NCI-H446 treated with DMSO at 0.1 percent for 48 hours (cell line): ENCODE measurements around the gene NTN3.
A peak's percentile ranks its signal among the peaks of the same experiment; 100 is the strongest.

ENCODE experiments used
- DNase-seq: peaks from one replicate; lab custom pipeline; 2025; lab: John Stamatoyannopoulos, UW

NTN3 gene

DNA sequence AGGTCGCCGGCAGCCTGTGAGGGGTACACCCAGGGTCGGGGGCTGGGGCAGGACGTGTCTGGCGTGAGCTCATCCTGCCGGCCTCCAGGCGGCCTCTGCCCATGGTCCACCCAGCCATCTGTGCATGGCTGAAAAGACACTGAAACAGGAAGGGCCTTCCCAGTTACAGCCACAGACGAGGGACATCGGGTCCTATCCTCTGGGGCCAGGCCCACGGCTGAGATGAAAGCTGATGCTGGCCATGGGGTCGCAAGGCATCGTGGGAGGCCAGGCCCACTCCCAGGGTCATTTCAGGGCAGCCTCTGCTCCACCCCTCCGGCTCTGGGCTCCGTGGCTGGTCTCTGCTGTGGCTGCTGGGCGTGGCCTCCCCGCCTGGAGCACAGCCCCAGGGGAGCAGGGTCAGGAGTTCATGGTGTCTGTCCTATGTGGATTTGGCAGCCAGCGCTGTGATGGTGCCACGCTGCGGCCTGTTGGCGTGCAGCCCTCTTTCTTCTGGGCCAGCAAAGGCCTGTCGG is 26.1 kb downstream of the NTN3 start:
- DNase-seq: peak; percentile 18

GRCh38 chr16:2497695-2498484 is 26.8 kb downstream of the NTN3 start:
- peak; percentile 5 for DNase-seq

- peak; percentile 69 for DNase-seq
These were observed 27.6 kb downstream of the NTN3 start for GRCh38 chr16:2498531-2499253.

DNA sequence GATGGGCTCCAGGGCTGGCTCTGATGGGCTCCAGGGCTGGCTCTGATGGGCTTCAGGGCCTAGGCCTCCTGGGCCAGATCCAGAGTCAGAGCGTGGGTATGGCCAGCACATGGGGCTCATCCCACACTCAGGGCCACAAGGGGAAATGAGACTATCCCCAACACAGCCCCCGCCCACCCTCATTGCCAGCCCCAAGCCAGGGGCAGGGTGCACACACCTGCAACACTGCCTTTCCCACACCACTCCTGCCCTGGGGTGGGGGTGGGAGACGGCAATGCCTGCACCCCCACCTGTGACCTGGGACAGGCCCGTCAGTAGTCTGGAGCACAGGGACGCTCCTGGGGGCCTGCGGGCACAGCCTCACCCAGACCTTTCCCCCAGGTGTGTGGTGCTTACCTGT is 28.4 kb downstream of the NTN3 start:
- no peak for DNase-seq

DNA sequence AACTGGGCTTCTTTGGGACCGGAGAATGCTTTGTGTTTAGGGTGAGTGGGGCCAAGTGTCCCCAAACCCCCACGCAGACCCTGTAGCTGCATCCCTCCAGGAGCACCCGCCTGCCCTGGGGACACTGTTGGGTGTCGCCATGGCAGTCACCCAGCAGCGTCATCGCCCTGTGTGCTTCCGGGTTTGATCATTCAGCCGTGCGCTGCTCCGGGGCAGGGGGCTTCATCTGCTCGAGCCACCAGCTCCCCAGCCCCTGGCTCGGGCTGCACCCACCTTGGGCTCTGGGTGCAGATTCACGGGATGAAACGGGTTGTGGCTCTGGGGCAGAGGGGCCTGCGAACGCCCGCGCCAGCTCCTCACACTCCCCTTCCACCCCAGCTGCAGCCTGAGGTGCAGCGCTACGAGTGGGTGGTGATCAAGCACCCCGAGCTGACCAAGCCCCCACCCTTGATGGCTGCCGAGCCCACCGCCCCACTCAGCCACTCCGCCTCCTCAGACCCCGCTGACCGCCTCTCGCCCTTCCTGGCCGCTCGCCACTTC is 28.9 kb downstream of the NTN3 start:
- DNase-seq: no peak

DNA sequence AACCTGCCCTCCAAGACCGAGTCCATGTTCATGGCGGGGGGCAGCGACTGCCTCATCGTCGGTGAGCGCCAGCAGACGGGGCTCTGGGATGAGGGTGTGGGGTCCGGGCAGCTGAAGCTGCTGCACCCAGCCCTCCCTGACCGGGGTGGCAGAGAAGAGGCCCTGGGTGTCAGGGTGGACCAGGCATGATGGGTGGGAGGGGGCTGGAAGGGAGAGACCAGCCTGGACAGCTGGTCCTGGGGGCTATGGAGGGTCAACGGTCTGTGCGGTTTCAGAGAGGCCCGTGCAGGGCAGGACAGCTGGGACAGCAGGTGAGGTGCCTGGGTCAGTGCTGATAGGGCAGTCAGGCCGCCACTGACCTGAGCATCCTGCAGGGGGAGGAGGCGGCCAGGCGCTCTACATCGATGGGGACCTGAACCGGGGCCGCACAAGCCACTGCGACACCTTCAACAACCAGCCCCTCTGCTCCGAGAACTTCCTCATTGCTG is 29.4 kb downstream of the NTN3 start:
- DNase-seq: no peak

DNA sequence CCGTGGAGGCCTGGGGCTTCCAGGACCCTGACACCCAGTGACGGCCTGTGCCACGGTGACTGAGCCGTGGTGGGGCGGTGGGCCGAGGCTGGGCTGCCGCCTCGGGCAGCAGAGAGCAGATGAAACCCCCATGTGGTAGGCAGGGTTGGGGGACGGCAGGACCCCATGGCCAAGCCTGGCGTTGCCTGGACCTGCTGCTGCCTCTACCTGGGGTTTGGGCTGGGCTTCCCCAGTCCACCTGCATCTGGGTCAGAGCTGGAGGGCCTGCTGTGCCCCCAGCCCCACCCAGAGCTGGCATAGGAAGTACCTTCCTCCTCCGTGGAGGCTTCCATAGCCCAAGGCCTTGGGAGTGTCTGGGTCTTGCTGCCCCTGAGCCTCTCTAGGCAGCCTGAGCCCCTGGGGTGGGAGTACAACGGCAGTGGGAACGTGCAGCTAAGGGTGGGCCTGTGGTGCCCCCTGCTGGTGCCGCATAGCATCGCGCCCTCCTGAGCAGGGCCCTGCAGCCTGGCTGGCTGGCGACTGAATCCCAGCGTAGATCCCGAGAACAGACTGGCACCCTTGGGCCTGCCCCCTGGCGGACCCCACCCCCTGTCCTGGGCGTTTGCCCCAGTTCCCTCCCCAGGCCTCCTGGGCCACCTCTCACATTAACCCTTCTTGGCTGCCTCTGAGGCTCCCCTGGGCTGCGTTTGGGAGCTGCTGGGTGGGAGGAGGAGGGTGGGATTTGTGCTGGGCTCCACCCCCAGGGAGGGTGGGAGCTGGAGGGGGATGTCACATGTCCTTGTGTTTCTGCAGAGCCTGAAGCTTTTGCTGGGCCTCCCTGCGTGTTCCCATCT is 30.0 kb downstream of the NTN3 start:
- peak; percentile 64 for DNase-seq

- DNase-seq: no peak
These were observed 31.1 kb downstream of the NTN3 start for GRCh38 chr16:2501946-2502895.

GRCh38 chr16:2505695-2506094 is 34.6 kb downstream of the NTN3 start:
- DNase-seq: no peak

DNA sequence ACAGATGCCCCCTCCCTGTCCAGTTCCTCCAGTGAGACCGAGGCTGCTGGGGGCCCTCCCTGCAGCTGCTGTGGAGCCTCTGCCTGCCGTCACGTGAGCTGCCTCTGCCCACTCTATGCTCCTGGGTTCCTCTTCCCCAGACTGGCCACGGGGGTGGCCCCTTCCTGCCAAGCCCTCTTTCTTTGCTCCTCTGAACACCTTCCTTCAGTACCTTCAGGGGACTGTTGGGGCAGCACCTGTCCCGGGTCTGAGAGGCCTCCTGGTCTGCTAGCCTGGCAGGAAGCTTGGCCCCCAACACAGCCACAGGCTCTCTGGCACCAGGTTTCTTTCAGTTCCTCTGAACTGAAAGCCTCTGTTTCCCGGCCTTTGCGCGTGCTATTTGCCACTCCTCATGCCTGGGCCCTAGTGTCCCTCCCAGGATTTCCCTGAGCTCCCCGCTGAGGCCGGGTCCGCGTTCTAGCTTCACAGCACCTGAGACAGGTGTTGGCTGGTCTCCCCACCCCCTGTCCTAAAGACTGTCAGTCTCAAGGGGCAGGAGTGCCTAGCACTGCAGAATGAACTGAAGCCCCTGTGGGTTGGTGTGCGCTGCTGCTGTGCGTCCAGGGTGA is 36.1 kb downstream of the NTN3 start:
- DNase-seq: no peak

- no peak for DNase-seq
These were observed 36.6 kb downstream of the NTN3 start for GRCh38 chr16:2507665-2508064.

- no peak for DNase-seq
These were observed 37.8 kb downstream of the NTN3 start for GRCh38 chr16:2508722-2509400.

DNA sequence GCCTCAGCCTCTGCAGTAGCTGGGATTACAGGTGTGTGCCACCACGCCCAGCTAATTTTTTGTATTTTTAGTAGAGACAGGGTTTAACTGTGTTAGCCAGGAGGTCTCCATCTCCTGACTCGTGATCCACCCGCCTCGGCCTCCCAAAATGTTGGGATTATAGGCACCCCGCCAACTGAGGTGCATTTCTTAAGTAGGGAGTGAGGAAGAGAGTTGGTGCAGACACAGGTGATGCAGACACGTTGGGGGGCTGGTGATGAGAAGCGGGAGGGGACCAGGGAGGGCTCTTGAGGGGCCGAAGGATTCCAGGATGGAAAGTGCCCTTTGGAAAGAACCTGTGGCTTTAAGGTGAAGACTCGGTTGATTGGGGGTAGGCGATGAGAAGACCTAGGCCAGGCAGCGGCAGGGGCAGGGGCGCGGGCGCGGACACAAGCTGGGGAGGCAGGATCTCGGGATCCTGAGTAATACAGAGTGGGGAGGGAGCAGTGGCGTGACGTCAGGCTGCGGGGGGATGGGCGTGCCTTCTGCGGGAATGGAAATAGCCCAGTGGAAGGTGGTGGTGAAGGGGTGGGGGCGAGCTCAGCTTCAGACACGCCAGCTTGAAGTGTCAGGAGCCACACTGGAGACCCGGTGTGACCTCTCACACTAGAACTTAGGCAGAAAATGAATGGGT is 40.2 kb downstream of the NTN3 start:
- no peak for DNase-seq

DNA sequence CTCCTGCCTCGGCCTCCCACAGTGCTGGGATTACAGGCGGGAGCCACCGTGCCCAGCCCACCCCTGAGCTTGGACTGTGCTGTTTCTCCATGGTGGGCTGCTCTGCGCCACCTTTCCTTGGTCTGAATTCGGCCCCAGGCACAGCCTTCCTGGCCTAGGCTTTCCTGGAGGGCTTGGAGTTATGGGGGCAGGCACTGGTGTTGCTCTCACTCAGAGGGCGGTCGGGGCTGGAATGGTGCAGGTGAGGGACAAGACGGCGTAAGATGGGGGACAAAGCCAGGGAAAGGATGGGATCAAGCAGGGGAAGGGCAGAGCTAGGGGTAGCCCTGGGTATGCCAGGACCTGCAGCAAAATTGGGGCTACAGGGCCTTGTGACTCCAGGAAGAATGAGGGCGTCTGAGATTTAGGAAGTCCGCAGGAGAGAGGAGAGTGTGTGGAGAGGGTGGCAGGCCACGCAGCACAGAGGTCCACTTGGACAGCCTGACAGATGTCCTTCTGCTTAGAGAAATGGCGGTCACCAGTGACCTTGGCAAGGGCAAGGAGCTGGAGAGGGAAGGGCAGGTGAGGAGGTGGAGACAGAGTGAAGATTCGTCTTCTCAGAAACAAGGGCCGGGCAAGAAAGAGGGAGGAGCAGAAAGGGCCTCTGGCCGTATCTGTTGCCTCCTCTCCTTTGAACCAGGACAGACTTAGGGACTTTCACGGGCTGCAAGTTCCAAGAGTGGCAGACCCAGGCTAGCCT is 41.1 kb downstream of the NTN3 start:
- DNase-seq: no peak

GRCh38 chr16:2512735-2513404 is 41.8 kb downstream of the NTN3 start:
- DNase-seq: no peak

DNA sequence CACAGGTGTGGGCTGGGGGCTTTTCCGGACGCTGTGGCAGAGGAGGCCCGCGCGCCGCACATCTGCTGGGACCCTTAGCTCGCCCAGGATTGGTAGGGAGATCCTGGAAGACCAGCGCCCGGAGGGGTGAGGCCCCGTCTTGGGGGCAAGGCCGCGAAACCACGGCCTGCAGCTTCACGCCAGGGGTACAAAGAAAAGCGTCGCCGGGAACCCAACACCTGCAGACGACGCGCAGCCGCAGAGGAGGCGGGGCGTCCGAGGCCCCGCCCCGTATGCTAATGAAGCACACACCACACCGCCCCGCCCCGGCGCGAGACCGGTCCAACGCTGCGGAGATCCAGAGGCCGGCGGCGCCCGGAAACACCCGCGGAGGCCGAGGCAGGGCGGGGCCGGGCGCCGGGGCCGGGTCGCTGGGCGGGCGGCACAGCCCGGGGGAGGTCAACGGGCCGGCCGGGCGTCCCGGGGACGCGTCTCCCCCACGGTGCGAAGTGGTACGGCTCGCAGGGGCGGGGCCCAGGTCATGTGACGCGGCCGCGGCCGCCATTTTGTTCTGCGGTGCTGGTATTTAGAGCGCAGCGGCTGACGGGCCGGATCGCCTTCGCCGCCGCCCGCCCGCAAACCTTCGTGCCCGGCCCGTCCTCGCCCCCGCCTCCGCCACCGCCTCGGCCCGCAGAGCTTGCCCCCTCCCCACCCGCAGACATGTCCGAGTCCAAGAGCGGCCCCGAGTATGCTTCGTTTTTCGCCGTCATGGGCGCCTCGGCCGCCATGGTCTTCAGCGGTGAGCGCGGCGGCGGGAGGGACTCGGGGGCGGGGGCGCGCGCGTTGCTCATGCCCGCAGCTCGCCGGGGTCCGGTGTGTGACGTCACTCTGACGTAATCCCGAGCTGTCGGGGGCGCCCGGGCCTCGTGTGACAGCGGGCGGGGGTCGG is 42.6 kb downstream of the NTN3 start, which contains the start of gene ATP6V0C:
ATP6V0C (plus strand) TSS at position 548 of the 928 bp plus-strand sequence; CDS start at position 700, 152 bp downstream.
- DNase-seq: peak; percentile 75
